ENCODE results near the gene SWI5. TPM values are rescaled to one million over a fixed set of nuclear protein-coding genes. Genes with fewer than 3 reads are reported as not detected.

The SWI5 gene
- total RNA-seq, 1 experiment from 2014 or later = 18.0 TPM

DNA sequence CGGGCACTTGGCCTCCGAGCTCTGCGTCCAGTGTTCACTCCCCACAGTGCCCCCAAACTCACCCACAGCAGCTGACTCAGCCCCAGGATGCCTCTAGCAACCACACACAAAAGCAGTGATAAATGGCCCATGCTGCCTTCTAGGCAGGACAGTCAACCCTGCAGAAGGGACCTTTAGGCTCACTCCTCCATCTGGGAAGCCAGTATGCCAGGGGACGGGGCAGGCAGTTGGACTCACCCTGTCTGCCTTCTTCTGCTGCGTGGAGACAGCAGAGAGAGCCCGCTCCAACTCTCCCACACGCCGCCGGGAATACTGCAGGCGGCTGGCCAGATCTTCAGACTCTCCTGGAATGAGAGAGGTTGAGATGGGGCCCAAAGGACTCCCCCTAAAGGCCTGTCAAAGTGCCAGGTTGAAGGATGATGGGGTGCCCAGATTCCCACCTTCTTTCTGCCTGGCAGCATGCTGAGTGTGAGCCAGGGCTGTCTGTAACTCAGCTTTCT lies 10.7 kb upstream of the SWI5 start:
- CTCF ChIA-PET = interaction anchor here (0.5 kb wide), 1 partner anchor 84 kb away, joined by 4 read pairs; no protein-coding TSS in a partner anchor
- Mint-ChIP-seq H3K4me1 (ENCODE audit: low read depth, unreplicated experiment) (no peaks in the 10 kb centered on the region), H3K4me3 (ENCODE audit: unreplicated experiment) (no peak overlapping the region), H3K9me3 (ENCODE audit: unreplicated experiment) (no peaks in the 10 kb centered on the region), H3K27me3 (ENCODE audit: insufficient read depth, unreplicated experiment) (no peaks in the 10 kb centered on the region), H3K27ac (ENCODE audit: unreplicated experiment) (no peak overlapping the region), H3K36me3 (ENCODE audit: insufficient read depth, unreplicated experiment) (peaks cover 60% of the 10 kb centered on the region)
- no peaks in the 10 kb centered on the region for H3K27me3 ChIP-seq (replicated peaks; ENCODE audit: control insufficient read depth, insufficient read depth, low read length)
- H3K9me3 ChIP-seq = no peaks in the 10 kb centered on the region
- intact Hi-C loops (cut with micrococcal nuclease; ENCODE audit: unreplicated experiment) = no loop called here
- no peaks in the 10 kb centered on the region for H3K4me1 ChIP-seq
- no TSS peak for BruUV-seq (replicated peaks)
- no peak for DNase-seq
- no peaks in the 10 kb centered on the region for H3K36me3 ChIP-seq (ENCODE audit: control insufficient read depth, insufficient read depth, low read length)
- POLR2A ChIA-PET = no interaction called here
- H3K4me3 ChIP-seq (ENCODE audit: low read depth, low read length) = no peak overlapping the region
- TF ChIP-seq, protein P1, sequence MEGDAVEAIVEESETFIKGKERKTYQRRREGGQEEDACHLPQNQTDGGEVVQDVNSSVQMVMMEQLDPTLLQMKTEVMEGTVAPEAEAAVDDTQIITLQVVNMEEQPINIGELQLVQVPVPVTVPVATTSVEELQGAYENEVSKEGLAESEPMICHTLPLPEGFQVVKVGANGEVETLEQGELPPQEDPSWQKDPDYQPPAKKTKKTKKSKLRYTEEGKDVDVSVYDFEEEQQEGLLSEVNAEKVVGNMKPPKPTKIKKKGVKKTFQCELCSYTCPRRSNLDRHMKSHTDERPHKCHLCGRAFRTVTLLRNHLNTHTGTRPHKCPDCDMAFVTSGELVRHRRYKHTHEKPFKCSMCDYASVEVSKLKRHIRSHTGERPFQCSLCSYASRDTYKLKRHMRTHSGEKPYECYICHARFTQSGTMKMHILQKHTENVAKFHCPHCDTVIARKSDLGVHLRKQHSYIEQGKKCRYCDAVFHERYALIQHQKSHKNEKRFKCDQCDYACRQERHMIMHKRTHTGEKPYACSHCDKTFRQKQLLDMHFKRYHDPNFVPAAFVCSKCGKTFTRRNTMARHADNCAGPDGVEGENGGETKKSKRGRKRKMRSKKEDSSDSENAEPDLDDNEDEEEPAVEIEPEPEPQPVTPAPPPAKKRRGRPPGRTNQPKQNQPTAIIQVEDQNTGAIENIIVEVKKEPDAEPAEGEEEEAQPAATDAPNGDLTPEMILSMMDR (IDR thresholded peaks at IDR 0.05; ENCODE audit: insufficient read depth in 1 of 2, low read depth in 1 of 2, low read length in 1 of 2, severe bottlenecking in 1 of 2, unreplicated experiment in 1 of 2) = no peak

DNA sequence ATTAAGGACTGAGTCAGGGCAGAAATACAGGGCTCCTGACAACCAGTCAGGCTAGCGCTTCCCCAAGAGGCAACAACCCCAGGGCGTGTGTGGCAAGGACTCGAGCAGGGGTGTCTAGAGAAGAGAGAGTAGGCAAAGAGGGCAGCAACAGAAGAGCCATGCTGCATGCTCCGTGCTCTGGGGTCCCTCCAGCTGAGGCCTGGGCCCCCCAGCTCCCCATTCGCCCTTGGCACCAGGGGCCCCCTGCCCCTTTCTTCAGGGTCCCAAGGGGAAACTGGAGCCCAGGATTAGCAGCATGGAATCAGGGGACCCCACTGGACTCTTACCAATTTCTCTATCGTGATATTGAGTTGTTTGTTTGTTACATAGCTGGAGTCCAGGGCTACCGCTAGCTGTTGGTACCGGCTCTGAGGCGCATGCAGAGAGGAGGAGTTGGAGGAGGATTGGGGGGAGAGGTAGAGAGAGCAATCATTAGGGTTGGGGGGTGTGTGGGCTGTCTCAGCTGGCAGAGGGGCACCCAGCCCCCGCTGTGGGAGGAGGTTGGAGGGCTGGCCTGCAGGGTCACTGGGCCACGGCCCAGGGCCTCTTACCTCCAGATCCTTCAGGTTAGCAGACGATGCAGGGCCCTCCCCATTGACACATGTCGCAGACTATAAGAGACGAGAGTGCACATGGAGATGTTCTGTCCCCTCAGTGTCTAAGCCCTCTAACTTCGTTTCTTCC lies 9.0 kb upstream of the SWI5 start:
- H3K4me3 ChIP-seq (ENCODE audit: low read depth, low read length) = no peak overlapping the region
- POLR2A ChIA-PET = no interaction called here
- BruUV-seq (replicated peaks) = no TSS peak
- no peaks in the 10 kb centered on the region for H3K27me3 ChIP-seq (replicated peaks; ENCODE audit: control insufficient read depth, insufficient read depth, low read length)
- no peaks in the 10 kb centered on the region for H3K9me3 Mint-ChIP-seq (ENCODE audit: unreplicated experiment)
- TF ChIP-seq, protein P1 (IDR thresholded peaks at IDR 0.05; ENCODE audit: insufficient read depth in 1 of 2, low read depth in 1 of 2, low read length in 1 of 2, severe bottlenecking in 1 of 2, unreplicated experiment in 1 of 2) = no peak
- no peaks in the 10 kb centered on the region for H3K9me3 ChIP-seq
- peaks cover 64% of the 10 kb centered on the region for H3K36me3 Mint-ChIP-seq (ENCODE audit: insufficient read depth, unreplicated experiment)
- no peak for DNase-seq
- CTCF ChIA-PET = no interaction called here
- peaks cover 2% of the 10 kb centered on the region; the same call in 1 of the 2 replicates for H3K36me3 ChIP-seq (ENCODE audit: control insufficient read depth, insufficient read depth, low read length)
- H3K4me1 ChIP-seq = no peaks in the 10 kb centered on the region
- H3K4me3 Mint-ChIP-seq (ENCODE audit: unreplicated experiment) = no peak overlapping the region
- H3K4me1 Mint-ChIP-seq (ENCODE audit: low read depth, unreplicated experiment) = no peaks in the 10 kb centered on the region
- intact Hi-C loops (cut with micrococcal nuclease; ENCODE audit: unreplicated experiment) = no loop called here
- no peak overlapping the region for H3K27ac Mint-ChIP-seq (ENCODE audit: unreplicated experiment)
- H3K27me3 Mint-ChIP-seq (ENCODE audit: insufficient read depth, unreplicated experiment) = no peaks in the 10 kb centered on the region

DNA sequence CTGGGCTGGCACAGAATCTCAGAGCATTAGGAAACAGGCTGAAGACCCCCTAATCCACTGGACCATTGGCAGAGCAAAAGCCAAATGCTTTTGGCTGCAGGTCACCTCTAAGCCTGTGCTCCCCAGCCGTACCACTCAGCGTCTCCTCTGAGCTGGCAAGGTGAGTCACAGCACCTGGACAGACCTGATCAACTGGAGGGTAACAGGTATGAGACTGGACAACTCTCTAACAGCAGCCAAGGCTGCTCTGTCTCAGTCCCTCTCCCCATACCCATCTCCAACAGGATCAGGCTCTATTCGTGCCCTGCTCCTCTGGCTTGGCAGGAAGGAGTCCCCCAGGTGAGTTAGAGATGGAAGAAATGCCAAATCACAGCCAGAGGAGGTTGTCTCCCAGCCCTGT lies 5.0 kb upstream of the SWI5 start:
- no peaks in the 10 kb centered on the region for H3K27me3 Mint-ChIP-seq (ENCODE audit: insufficient read depth, unreplicated experiment)
- Histone ChIP-seq H3K4me1 (no peaks in the 10 kb centered on the region), H3K9me3 (no peaks in the 10 kb centered on the region), H3K36me3 (ENCODE audit: control insufficient read depth, insufficient read depth, low read length) (peaks cover 2% of the 10 kb centered on the region; the same call in 1 of the 2 replicates), H3K27me3 (replicated peaks; ENCODE audit: control insufficient read depth, insufficient read depth, low read length) (no peaks in the 10 kb centered on the region), H3K4me3 (ENCODE audit: low read depth, low read length) (no peak overlapping the region)
- H3K36me3 Mint-ChIP-seq (ENCODE audit: insufficient read depth, unreplicated experiment) = peaks cover 71% of the 10 kb centered on the region
- intact Hi-C loops (cut with micrococcal nuclease; ENCODE audit: unreplicated experiment) = no loop called here
- H3K9me3 Mint-ChIP-seq (ENCODE audit: unreplicated experiment) = no peaks in the 10 kb centered on the region
- no peak overlapping the region for H3K4me3 Mint-ChIP-seq (ENCODE audit: unreplicated experiment)
- DNase-seq = no peak
- CTCF ChIA-PET = no interaction called here
- TF ChIP-seq, protein P1 (IDR thresholded peaks at IDR 0.05; ENCODE audit: insufficient read depth in 1 of 2, low read depth in 1 of 2, low read length in 1 of 2, severe bottlenecking in 1 of 2, unreplicated experiment in 1 of 2) = no peak
- no TSS peak for BruUV-seq (replicated peaks)
- POLR2A ChIA-PET = no interaction called here
- no peaks in the 10 kb centered on the region for H3K4me1 Mint-ChIP-seq (ENCODE audit: low read depth, unreplicated experiment)
- H3K27ac Mint-ChIP-seq (ENCODE audit: unreplicated experiment) = no peak overlapping the region
